Adipocyte (in vitro differentiated cells): Measurements from ENCODE around the gene NPHP3.
"Not testable (repeated sequence)": the region's sequence is repeated elsewhere in the genome, so short reads cannot be mapped to it uniquely, and the experiment has no call there.

Source experiments
- DNase-seq: peaks from one replicate; pipeline ENCODE4 v3.0.0-alpha.2; 2015; ENCODE audit warnings: low read depth
- H3K27me3 ChIP-seq: replicated peaks from 2 replicates; pipeline ENCODE4 v1.7.0; 2013; ENCODE audit warnings: mild to moderate bottlenecking, low read length, moderate library complexity; ENCODE audit not compliant: control insufficient read depth, insufficient read depth
- H3K36me3 ChIP-seq: 2 replicates; pipeline ENCODE4 v1.7.0; 2013; ENCODE audit warnings: low read length, mild to moderate bottlenecking, moderate library complexity; ENCODE audit not compliant: control insufficient read depth, insufficient read depth, severe bottlenecking
- H3K4me1 ChIP-seq: 2 replicates; pipeline ENCODE4 v1.7.0; 2013; ENCODE audit warnings: mild to moderate bottlenecking, low read length, moderate library complexity; ENCODE audit not compliant: control insufficient read depth, insufficient read depth
- H3K4me3 ChIP-seq: 2 replicates; pipeline ENCODE4 v1.7.0; 2013; ENCODE audit warnings: mild to moderate bottlenecking, low read length, moderate library complexity
- H3K9ac ChIP-seq: 2 replicates; pipeline ENCODE4 v1.7.0; 2013; ENCODE audit warnings: mild to moderate bottlenecking, low read length, moderate library complexity
- H3K9me3 ChIP-seq: 2 replicates; pipeline ENCODE4 v1.7.0; 2013; ENCODE audit warnings: mild to moderate bottlenecking, low read length, moderate library complexity; ENCODE audit not compliant: control insufficient read depth

NPHP3 gene, protein sequence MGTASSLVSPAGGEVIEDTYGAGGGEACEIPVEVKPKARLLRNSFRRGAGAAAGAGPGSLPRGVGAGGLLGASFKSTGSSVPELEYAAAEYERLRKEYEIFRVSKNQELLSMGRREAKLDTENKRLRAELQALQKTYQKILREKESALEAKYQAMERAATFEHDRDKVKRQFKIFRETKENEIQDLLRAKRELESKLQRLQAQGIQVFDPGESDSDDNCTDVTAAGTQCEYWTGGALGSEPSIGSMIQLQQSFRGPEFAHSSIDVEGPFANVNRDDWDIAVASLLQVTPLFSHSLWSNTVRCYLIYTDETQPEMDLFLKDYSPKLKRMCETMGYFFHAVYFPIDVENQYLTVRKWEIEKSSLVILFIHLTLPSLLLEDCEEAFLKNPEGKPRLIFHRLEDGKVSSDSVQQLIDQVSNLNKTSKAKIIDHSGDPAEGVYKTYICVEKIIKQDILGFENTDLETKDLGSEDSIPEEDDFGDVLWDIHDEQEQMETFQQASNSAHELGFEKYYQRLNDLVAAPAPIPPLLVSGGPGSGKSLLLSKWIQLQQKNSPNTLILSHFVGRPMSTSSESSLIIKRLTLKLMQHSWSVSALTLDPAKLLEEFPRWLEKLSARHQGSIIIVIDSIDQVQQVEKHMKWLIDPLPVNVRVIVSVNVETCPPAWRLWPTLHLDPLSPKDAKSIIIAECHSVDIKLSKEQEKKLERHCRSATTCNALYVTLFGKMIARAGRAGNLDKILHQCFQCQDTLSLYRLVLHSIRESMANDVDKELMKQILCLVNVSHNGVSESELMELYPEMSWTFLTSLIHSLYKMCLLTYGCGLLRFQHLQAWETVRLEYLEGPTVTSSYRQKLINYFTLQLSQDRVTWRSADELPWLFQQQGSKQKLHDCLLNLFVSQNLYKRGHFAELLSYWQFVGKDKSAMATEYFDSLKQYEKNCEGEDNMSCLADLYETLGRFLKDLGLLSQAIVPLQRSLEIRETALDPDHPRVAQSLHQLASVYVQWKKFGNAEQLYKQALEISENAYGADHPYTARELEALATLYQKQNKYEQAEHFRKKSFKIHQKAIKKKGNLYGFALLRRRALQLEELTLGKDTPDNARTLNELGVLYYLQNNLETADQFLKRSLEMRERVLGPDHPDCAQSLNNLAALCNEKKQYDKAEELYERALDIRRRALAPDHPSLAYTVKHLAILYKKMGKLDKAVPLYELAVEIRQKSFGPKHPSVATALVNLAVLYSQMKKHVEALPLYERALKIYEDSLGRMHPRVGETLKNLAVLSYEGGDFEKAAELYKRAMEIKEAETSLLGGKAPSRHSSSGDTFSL (N-terminal part only)

GRCh38 chr3:132722165-132723023, at the start of gene NPHP3:
NPHP3 (minus strand) TSS chr3:132722409; CDS start chr3:132722355, 54 bp downstream.
- DNase-seq, result peak; percentile 98
- Histone ChIP-seq H3K4me1 (peaks cover 29% of the 10 kb centered on the region), H3K4me3 (peak within 1 kb of the TSS; percentile 95), H3K9me3 (no peaks in the 10 kb centered on the region), H3K36me3 (peaks cover 8% of the 10 kb centered on the region), H3K9ac (peak within 1 kb of the TSS; percentile 92), H3K27me3 (no peaks in the 10 kb centered on the region)

DNA sequence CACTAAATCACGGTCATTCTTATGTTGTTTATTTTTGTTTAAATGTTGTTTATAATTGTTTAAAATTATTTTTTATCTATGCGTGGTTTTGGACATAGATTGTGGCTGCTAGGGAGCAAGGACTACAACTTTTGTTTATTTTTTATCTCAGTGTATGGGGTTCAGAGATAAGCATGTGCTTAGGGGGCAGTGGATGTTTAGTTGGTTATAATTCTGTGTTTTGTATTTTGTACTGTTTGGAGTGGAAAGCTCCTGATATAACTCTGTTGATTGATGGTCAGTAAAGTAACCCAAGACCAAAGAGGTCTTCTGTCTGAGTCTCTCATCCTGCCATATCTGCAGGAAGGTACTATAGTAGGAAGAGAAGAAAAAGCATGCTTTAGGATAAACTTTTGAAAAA, 36.5 kb upstream of the NPHP3 start:
- Histone ChIP-seq H3K9me3 (no peaks in the 10 kb centered on the region), H3K4me1 (peaks cover 7% of the 10 kb centered on the region), H3K9ac (no peak overlapping the region), H3K27me3 (no peaks in the 10 kb centered on the region), H3K4me3 (no peak overlapping the region), H3K36me3 (no peaks in the 10 kb centered on the region)
- no peak for DNase-seq

- no peak overlapping the region for H3K9ac ChIP-seq
- H3K36me3 ChIP-seq, result no peaks in the 10 kb centered on the region
- no peaks in the 10 kb centered on the region for H3K27me3 ChIP-seq
- H3K4me3 ChIP-seq, result no peak overlapping the region
- no peaks in the 10 kb centered on the region for H3K9me3 ChIP-seq
- peaks cover 11% of the 10 kb centered on the region for H3K4me1 ChIP-seq
- DNase-seq, result peak; percentile 5
These were observed 34.0 kb upstream of the NPHP3 start for GRCh38 chr3:132756108-132756650.

DNA sequence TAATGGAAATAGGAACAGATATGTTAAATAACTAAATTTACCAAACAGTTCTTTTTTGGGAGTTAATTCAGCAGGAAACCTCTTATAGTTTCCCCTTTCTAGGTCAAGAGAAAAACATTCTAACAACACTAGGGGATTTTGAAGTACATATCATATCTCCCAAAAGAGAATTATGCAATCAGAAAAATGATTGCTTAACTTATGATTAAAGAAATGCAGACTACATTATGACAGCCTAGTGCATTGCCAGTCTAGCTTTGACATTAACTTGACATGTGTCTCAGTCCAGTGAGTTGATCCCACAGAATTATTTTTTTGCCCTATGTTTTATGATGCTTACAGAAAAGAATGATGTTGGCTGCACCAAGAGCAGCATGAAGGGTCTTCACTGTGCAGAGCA, 31.7 kb upstream of the NPHP3 start:
- DNase-seq, result peak; percentile 53
- Histone ChIP-seq H3K27me3 (no peaks in the 10 kb centered on the region), H3K36me3 (no peaks in the 10 kb centered on the region), H3K9me3 (no peaks in the 10 kb centered on the region), H3K9ac (no peak overlapping the region), H3K4me3 (no peak overlapping the region), H3K4me1 (peaks cover 21% of the 10 kb centered on the region)

GRCh38 chr3:132749786-132750185, 27.6 kb upstream of the NPHP3 start:
- Histone ChIP-seq H3K9me3 (no peaks in the 10 kb centered on the region), H3K4me3 (no peak overlapping the region), H3K36me3 (no peaks in the 10 kb centered on the region), H3K9ac (no peak overlapping the region), H3K4me1 (peaks cover 21% of the 10 kb centered on the region), H3K27me3 (no peaks in the 10 kb centered on the region)
- DNase-seq, result peak; percentile 22

- not testable (repeated sequence) for H3K9ac ChIP-seq, DNase-seq
These were observed 24.5 kb upstream of the NPHP3 start for GRCh38 chr3:132746720-132747119.

GRCh38 chr3:132738314-132738713, 16.1 kb upstream of the NPHP3 start:
- Histone ChIP-seq H3K36me3 (no peaks in the 10 kb centered on the region), H3K27me3 (no peaks in the 10 kb centered on the region), H3K4me3 (no peak overlapping the region), H3K4me1 (no peaks in the 10 kb centered on the region), H3K9ac (no peak overlapping the region), H3K9me3 (no peaks in the 10 kb centered on the region)
- no peak for DNase-seq

More at GRCh38 chr3:132746720-132747119, 24.5 kb upstream of the NPHP3 start:
- H3K4me3 ChIP-seq, H3K36me3 ChIP-seq, H3K9me3 ChIP-seq, H3K27me3 ChIP-seq, H3K4me1 ChIP-seq: not testable (repeated sequence)

DNA sequence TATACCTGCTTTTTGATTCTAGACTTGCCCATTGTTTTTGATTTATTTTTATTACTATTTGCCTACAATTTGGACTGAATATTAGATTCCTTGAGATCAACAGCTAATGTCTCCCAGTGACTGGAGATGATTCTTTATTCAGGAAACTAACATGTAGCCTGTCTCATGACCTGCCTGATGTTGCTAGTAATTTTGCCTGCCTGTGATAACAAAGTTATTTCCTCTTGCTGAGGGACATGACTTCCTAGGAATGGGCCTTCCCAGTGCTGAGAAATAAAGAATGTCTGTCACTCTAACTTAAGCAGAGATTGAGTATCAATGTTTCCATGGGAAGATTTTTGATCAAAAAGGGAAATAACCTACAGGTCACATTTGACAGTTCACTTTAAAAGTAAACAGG, 13.4 kb upstream of the NPHP3 start:
- Histone ChIP-seq H3K36me3 (no peaks in the 10 kb centered on the region), H3K9ac (no peak overlapping the region), H3K27me3 (no peaks in the 10 kb centered on the region), H3K9me3 (no peaks in the 10 kb centered on the region), H3K4me1 (no peaks in the 10 kb centered on the region), H3K4me3 (no peak overlapping the region)
- DNase-seq, result no peak

GRCh38 chr3:132730891-132731580, 8.8 kb upstream of the NPHP3 start:
- Histone ChIP-seq H3K27me3 (no peaks in the 10 kb centered on the region), H3K9me3 (no peaks in the 10 kb centered on the region), H3K4me1 (no peaks in the 10 kb centered on the region), H3K4me3 (no peak overlapping the region), H3K36me3 (no peaks in the 10 kb centered on the region), H3K9ac (no peak overlapping the region)
- DNase-seq, result peak; percentile 79
